ENCODE measurements around the gene TMEM42. TPM values are rescaled to one million over a fixed set of nuclear protein-coding genes. Genes with fewer than 3 reads are reported as not detected.

Gene TMEM42
- total and polyA plus RNA-seq, 2 of the 4 experiments (the other 2 are of a cell fraction) = 13.1 to 24.7 TPM

DNA sequence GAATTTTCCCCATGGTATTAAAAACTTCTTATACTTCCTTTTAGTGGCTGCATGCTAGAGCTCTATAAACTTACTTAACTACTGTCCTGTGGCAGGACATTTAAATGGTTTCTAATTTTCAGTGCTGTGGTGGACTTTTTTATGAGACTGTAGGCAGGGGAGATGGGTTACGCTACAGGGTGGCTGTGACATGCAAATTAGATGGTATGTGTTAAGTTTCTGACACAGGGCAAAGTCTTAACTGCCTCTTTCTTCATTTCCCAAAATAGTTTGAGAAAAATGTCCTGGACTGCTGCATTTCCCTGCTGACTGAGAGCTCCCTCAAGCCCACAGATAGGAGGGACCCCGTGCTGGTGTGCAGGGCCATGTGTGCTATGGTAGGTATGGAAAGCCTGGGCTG is 34.7 kb downstream of the TMEM42 start:
- no peak for DNase-seq
- Histone ChIP-seq H3K9me3 (ENCODE audit: control insufficient read depth, insufficient read depth, low read length) (no peaks in the 10 kb centered on the region), H3K4me1 (ENCODE audit: control insufficient read depth, insufficient read depth, low read length) (peaks cover 10% of the 10 kb centered on the region), H3K4me3 (ENCODE audit: insufficient read depth, low read depth, low read length) (no peak overlapping the region), H3K4me2 (ENCODE audit: low read depth, low read length) (no peak overlapping the region), H4K8ac (ENCODE audit: low read depth in 2 of 2, low read length in 2 of 2) (no peak overlapping the region), H2AK5ac (ENCODE audit: low read depth, low read length) (no peak overlapping the region), H3K18ac (ENCODE audit: low read depth, low read length) (no peak overlapping the region), H4K20me1 (ENCODE audit: insufficient read depth, low read length) (no peaks in the 10 kb centered on the region), H2BK15ac (ENCODE audit: low read depth, low read length) (no peak overlapping the region), H3K9ac (ENCODE audit: low read depth, low read length) (no peak overlapping the region), H3K4ac (ENCODE audit: low read depth, low read length) (no peak overlapping the region), H3K9me1 (ENCODE audit: insufficient read depth, low read length) (peaks cover 10% of the 10 kb centered on the region; the same call in 1 of the 2 replicates), H2BK20ac (ENCODE audit: low read depth, low read length) (no peak overlapping the region), H2AK9ac (replicated peaks; ENCODE audit: low read depth, low read length, poor library complexity) (no peak overlapping the region), H3K56ac (ENCODE audit: extremely low read depth, insufficient read depth, low read length) (no peak overlapping the region), H3K79me1 (ENCODE audit: low read depth in 1 of 2, low read length in 2 of 2) (peaks cover 0 to 4% of the 10 kb centered on the region in 2 experiments; a peak in 1 of 4 replicates), H2BK120ac (ENCODE audit: low read depth, low read length) (no peak overlapping the region), H2AFZ (replicated peaks; ENCODE audit: low read length, poor library complexity) (no peak overlapping the region), H3K23ac (ENCODE audit: low read depth, low read length) (no peak overlapping the region), H3K36me3 (ENCODE audit: control insufficient read depth, insufficient read depth, low read length) (no peaks in the 10 kb centered on the region), H2BK5ac (ENCODE audit: low read depth, low read length, poor library complexity, severe bottlenecking) (no peak overlapping the region), H3K27me3 (ENCODE audit: control insufficient read depth, insufficient read depth, low read length) (peaks cover 9% of the 10 kb centered on the region; the same call in 1 of the 2 replicates), H3K27ac (ENCODE audit: insufficient read depth, low read length) (no peak overlapping the region), H4K5ac (ENCODE audit: low read depth, low read length) (no peak overlapping the region), H4K91ac (ENCODE audit: insufficient read depth, low read depth, low read length) (no peak overlapping the region), H3K14ac (replicated peaks; ENCODE audit: low read depth, low read length) (no peak overlapping the region)
- no TSS peak for BruUV-seq (replicated peaks)
- ChIA-PET POLR2A (ENCODE audit: unreplicated experiment) (no interaction called here), CTCF (no interaction called here)
- intact Hi-C loops (cut with micrococcal nuclease) (no loop called here), dilution Hi-C loops (cut with HindIII; ENCODE audit: low sequenced_read_pairs, unreplicated experiment) (no loop called here), in situ Hi-C loops (cut with MboI; ENCODE audit: low sequenced_read_pairs) (loop anchor here (25.0 kb wide), 1 partner anchor 559 kb away; the partner anchor contains the start of gene TCAIM)
- TF ChIP-seq CEBPB (IDR thresholded peaks at IDR 0.05; ENCODE audit: low read depth, low read length) = no peak
- no peak for TF ChIP-seq BHLHE40 (IDR thresholded peaks at IDR 0.05; ENCODE audit: low read depth, low read length)
- TF ChIP-seq, protein P1, sequence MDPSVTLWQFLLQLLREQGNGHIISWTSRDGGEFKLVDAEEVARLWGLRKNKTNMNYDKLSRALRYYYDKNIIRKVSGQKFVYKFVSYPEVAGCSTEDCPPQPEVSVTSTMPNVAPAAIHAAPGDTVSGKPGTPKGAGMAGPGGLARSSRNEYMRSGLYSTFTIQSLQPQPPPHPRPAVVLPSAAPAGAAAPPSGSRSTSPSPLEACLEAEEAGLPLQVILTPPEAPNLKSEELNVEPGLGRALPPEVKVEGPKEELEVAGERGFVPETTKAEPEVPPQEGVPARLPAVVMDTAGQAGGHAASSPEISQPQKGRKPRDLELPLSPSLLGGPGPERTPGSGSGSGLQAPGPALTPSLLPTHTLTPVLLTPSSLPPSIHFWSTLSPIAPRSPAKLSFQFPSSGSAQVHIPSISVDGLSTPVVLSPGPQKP (IDR thresholded peaks at IDR 0.05; ENCODE audit: borderline replicate concordance, low read depth, low read length) = no peak
- no peak for TF ChIP-seq RAD21 (IDR thresholded peaks at IDR 0.05; ENCODE audit: low read length)
- no peak for TF ChIP-seq MXI1 (IDR thresholded peaks at IDR 0.05; ENCODE audit: borderline replicate concordance, low read depth, low read length)
- no peak for TF ChIP-seq NFE2L2 (IDR thresholded peaks at IDR 0.05; ENCODE audit: low read depth, low read length)
- WGBS, 2 experiments (ENCODE audit: extremely low coverage in 2 of 2, insufficient read length in 1 of 2) = no CpG with 5 or more reads among the region's 2 CpGs
- no peak for ATAC-seq (ENCODE audit: low read depth)
